CD8-positive, alpha-beta memory T cell (primary cell): ENCODE data around the gene AKT1S1. TPM values are rescaled to one million over a fixed set of nuclear protein-coding genes. Genes with fewer than 3 reads are reported as not detected.

Source experiments
- CTCF ChIA-PET: fragments of 350-600 bp; sonication (Branson Sonifier 250); formaldehyde crosslinking; loops from one replicate; lab custom pipeline; 2021; ENCODE audit warnings: antibody characterized with exemption; lab: Charles Lee
- POLR2A ChIA-PET: fragments of 350-600 bp; sonication (Branson Sonifier 250); formaldehyde crosslinking; loops from one replicate; lab custom pipeline; 2021; ENCODE audit warnings: antibody characterized with exemption; lab: Charles Lee
- DNase-seq, 5 donors: peaks; one replicate each; pipeline versions ENCODE4 v3.0.0 to v3.0.0-alpha.2; 2020 to 2022; ENCODE audit warnings: mixed read lengths in 1 of 5
- H3K27ac ChIP-seq: one replicate; pipeline ENCODE4 v1.7.0; 2013; ENCODE audit warnings: low read depth, mild to moderate bottlenecking, low read length, moderate library complexity
- H3K27me3 ChIP-seq: 2 replicates; pipeline ENCODE4 v1.7.0; 2013; ENCODE audit warnings: low read length, mild to moderate bottlenecking; ENCODE audit not compliant: insufficient read depth, poor library complexity, severe bottlenecking
- H3K36me3 ChIP-seq: 2 replicates; pipeline ENCODE4 v1.7.0; 2013; ENCODE audit warnings: mild to moderate bottlenecking, low read length, moderate library complexity; ENCODE audit not compliant: insufficient read depth
- H3K4me1 ChIP-seq: 2 replicates; pipeline ENCODE4 v1.7.0; 2013; ENCODE audit warnings: mild to moderate bottlenecking, low read length, moderate library complexity; ENCODE audit not compliant: insufficient read depth
- H3K4me3 ChIP-seq: 2 replicates; pipeline ENCODE4 v1.7.0; 2013; ENCODE audit warnings: mild to moderate bottlenecking, low read length
- H3K9me3 ChIP-seq: 2 replicates; pipeline ENCODE4 v1.7.0; 2013; ENCODE audit warnings: mild to moderate bottlenecking, low read length
- H3K27ac Mint-ChIP-seq, 8 donors: one replicate each; pipeline ENCODE4 v1.8.0; 2020 to 2021; ENCODE audit warnings: mixed read lengths in 8 of 8, mild to moderate bottlenecking in 6 of 8, inconsistent platforms in 3 of 8, moderate library complexity in 3 of 8
- H3K27me3 Mint-ChIP-seq, 2 donors: one replicate each; pipeline ENCODE4 v1.8.0; 2020 to 2021; ENCODE audit warnings: mixed read lengths in 2 of 2, mild to moderate bottlenecking in 1 of 2, moderate library complexity in 1 of 2
- H3K36me3 Mint-ChIP-seq, 3 donors: one replicate each; pipeline ENCODE4 v1.8.0; 2020 to 2021; ENCODE audit warnings: mixed read lengths in 3 of 3, inconsistent platforms in 1 of 3, mild to moderate bottlenecking in 1 of 3
- H3K4me1 Mint-ChIP-seq, 3 donors: one replicate each; pipeline ENCODE4 v1.8.0; 2020 to 2021; ENCODE audit warnings: mixed read lengths in 3 of 3, inconsistent platforms in 1 of 3, mild to moderate bottlenecking in 1 of 3
- H3K4me3 Mint-ChIP-seq, 7 donors: one replicate each; pipeline ENCODE4 v1.8.0; 2020 to 2021; ENCODE audit warnings: mixed read lengths in 7 of 7, mild to moderate bottlenecking in 6 of 7, moderate library complexity in 4 of 7, inconsistent platforms in 2 of 7
- H3K9me3 Mint-ChIP-seq, 5 donors: one replicate each; pipeline ENCODE4 v1.8.0; 2020 to 2022; ENCODE audit warnings: mixed read lengths in 5 of 5, mild to moderate bottlenecking in 3 of 5, moderate library complexity in 2 of 5, inconsistent platforms in 1 of 5
- polyA plus RNA-seq: library from polyadenylated mRNA; unstranded; fragments of 300-500 nt; fragmentation: Illumina TruSeq; gene quantifications from one replicate; pipeline ENCODE4 v1.2.3, GENCODE V29; 2021
- total RNA-seq, 2 experiments: library from RNA; stranded (reverse); gene quantifications; one replicate each; pipeline ENCODE4 v1.2.3, GENCODE V29; 2021

AKT1S1 gene
- total and polyA plus RNA-seq, 3 experiments from 2014 or later, result 4.7 to 33.6 (median 32.8) TPM

- ChIA-PET POLR2A (interaction anchor here (0.6 to 2.4 kb wide), 6 partner anchors 15 to 210 kb away, joined by 3 to 20 read pairs (median 12); partner anchors contain the start of genes AKT1S1, MED25, PNKP and SCAF1), CTCF (interaction anchor here (1.5 kb wide), 1 partner anchor 39 kb away, joined by 3 read pairs; no protein-coding TSS in a partner anchor)
- peaks cover 0 to 4% of the 10 kb centered on the region in 2 donors for H3K27me3 Mint-ChIP-seq
- no peaks in the 10 kb centered on the region for H3K9me3 Mint-ChIP-seq
- DNase-seq, result peak in 4 of 5 donors; percentile 21 to 60 (median 32)
- Histone ChIP-seq H3K27ac (no peak overlapping the region), H3K4me3 (peak overlapping the region; percentile 67), H3K9me3 (no peaks in the 10 kb centered on the region), H3K4me1 (peaks cover 30% of the 10 kb centered on the region), H3K27me3 (no peaks in the 10 kb centered on the region), H3K36me3 (no peaks in the 10 kb centered on the region)
- H3K36me3 Mint-ChIP-seq, result peaks cover 0 to 26% (median 0%) of the 10 kb centered on the region in 3 donors
- H3K4me1 Mint-ChIP-seq, result peaks cover 38 to 54% (median 40%) of the 10 kb centered on the region in 3 donors
- H3K4me3 Mint-ChIP-seq, result peak overlapping the region; percentile 76 to 93 (median 87)
- H3K27ac Mint-ChIP-seq, result peak overlapping the region; percentile 55 to 94 (median 91)
These were observed 25.5 kb downstream of the AKT1S1 start for GRCh38 chr19:49851456-49852259.

GRCh38 chr19:49850487-49851342 lies 26.4 kb downstream of the AKT1S1 start, which contains the start of gene PTOV1:
TSS of gene PTOV1 (plus strand) at chr19:49851159.
- H3K36me3 ChIP-seq, result no peaks in the 10 kb centered on the region
- Mint-ChIP-seq H3K4me1 (peaks cover 38 to 53% (median 40%) of the 10 kb centered on the region in 3 donors), H3K27me3 (peaks cover 0 to 4% of the 10 kb centered on the region in 2 donors), H3K36me3 (peaks cover 0 to 19% (median 0%) of the 10 kb centered on the region in 3 donors), H3K9me3 (no peaks in the 10 kb centered on the region), H3K4me3 (peak within 1 kb of the TSS; percentile 90 to 99 (median 95)), H3K27ac (peak within 1 kb of the TSS; percentile 95 to 99 (median 98))
- peak within 1 kb of the TSS; percentile 95 for H3K27ac ChIP-seq
- DNase-seq, result peak; percentile 84 to 90 (median 85)
- H3K4me1 ChIP-seq, result peaks cover 30% of the 10 kb centered on the region
- peak within 1 kb of the TSS; percentile 79 for H3K4me3 ChIP-seq
- H3K9me3 ChIP-seq, result no peaks in the 10 kb centered on the region
- POLR2A ChIA-PET, result interaction anchor here (0.6 to 2.3 kb wide), 12 partner anchors 8 to 1647 kb away, joined by 3 to 20 read pairs (median 5); partner anchors contain the start of genes AKT1S1, ATF5, FUZ and MED25
- CTCF ChIA-PET, result interaction anchor here (0.7 to 1.5 kb wide), 7 partner anchors 11 to 40 kb away, joined by 3 to 8 read pairs (median 3); partner anchors contain the start of genes AKT1S1, FUZ and MED25
- H3K27me3 ChIP-seq, result no peaks in the 10 kb centered on the region

GRCh38 chr19:49850221-49850486 lies 27.0 kb downstream of the AKT1S1 start:
- Histone ChIP-seq H3K27me3 (no peaks in the 10 kb centered on the region), H3K9me3 (no peaks in the 10 kb centered on the region), H3K27ac (peak overlapping the region; percentile 95), H3K4me1 (peaks cover 30% of the 10 kb centered on the region), H3K36me3 (no peaks in the 10 kb centered on the region), H3K4me3 (peak overlapping the region; percentile 79)
- CTCF ChIA-PET, result interaction anchor here (0.7 to 1.5 kb wide), 6 partner anchors 11 to 37 kb away, joined by 3 to 8 read pairs (median 3); partner anchors contain the start of genes AKT1S1, FUZ and MED25
- Mint-ChIP-seq H3K4me3 (peak overlapping the region; percentile 90 to 99 (median 95)), H3K4me1 (peaks cover 38 to 48% (median 38%) of the 10 kb centered on the region in 3 donors), H3K27me3 (peaks cover 0 to 4% of the 10 kb centered on the region in 2 donors), H3K27ac (peak overlapping the region in 7 of 8 donors; percentile 95 to 99 (median 98)), H3K36me3 (peaks cover 0 to 13% (median 0%) of the 10 kb centered on the region in 3 donors), H3K9me3 (no peaks in the 10 kb centered on the region)
- no peak for DNase-seq
- POLR2A ChIA-PET, result interaction anchor here (0.6 to 2.3 kb wide), 10 partner anchors 9 to 1646 kb away, joined by 3 to 20 read pairs (median 6); partner anchors contain the start of genes AKT1S1, ATF5, FUZ and MED25

GRCh38 chr19:49849433-49850220 lies 27.5 kb downstream of the AKT1S1 start:
- Mint-ChIP-seq H3K27me3 (peaks cover 0 to 4% of the 10 kb centered on the region in 2 donors), H3K4me3 (peak overlapping the region; percentile 90 to 99 (median 95)), H3K9me3 (no peaks in the 10 kb centered on the region), H3K36me3 (peaks cover 0 to 10% (median 0%) of the 10 kb centered on the region in 3 donors), H3K27ac (peak overlapping the region in 7 of 8 donors; percentile 95 to 99 (median 98)), H3K4me1 (peaks cover 38 to 48% (median 38%) of the 10 kb centered on the region in 3 donors)
- DNase-seq, result no peak
- ChIA-PET POLR2A (interaction anchor here (0.7 to 2.3 kb wide), 6 partner anchors 10 to 1646 kb away, joined by 3 to 13 read pairs (median 6); partner anchors contain the start of genes AKT1S1, FUZ, MED25 and TBC1D17), CTCF (interaction anchor here (0.7 to 1.5 kb wide), 7 partner anchors 10 to 132 kb away, joined by 3 to 8 read pairs (median 3); partner anchors contain the start of genes AKT1S1, FUZ and MED25)
- Histone ChIP-seq H3K4me1 (peaks cover 30% of the 10 kb centered on the region), H3K9me3 (no peaks in the 10 kb centered on the region), H3K27ac (peak overlapping the region; percentile 95), H3K27me3 (no peaks in the 10 kb centered on the region), H3K4me3 (peak overlapping the region; percentile 79), H3K36me3 (no peaks in the 10 kb centered on the region)

GRCh38 chr19:49848938-49849337 lies 28.2 kb downstream of the AKT1S1 start:
- no peaks in the 10 kb centered on the region for H3K36me3 ChIP-seq
- H3K4me1 Mint-ChIP-seq, result peaks cover 38 to 48% (median 38%) of the 10 kb centered on the region in 3 donors
- H3K4me1 ChIP-seq, result peaks cover 30% of the 10 kb centered on the region
- no peaks in the 10 kb centered on the region for H3K9me3 Mint-ChIP-seq
- no peak overlapping the region for H3K4me3 ChIP-seq
- peaks cover 0 to 4% of the 10 kb centered on the region in 2 donors for H3K27me3 Mint-ChIP-seq
- H3K27ac ChIP-seq, result no peak overlapping the region
- POLR2A ChIA-PET, result interaction anchor here (1.1 kb wide), 1 partner anchor 21 kb away, joined by 4 read pairs; no protein-coding TSS in a partner anchor
- no peak for DNase-seq
- H3K27me3 ChIP-seq, result no peaks in the 10 kb centered on the region
- H3K36me3 Mint-ChIP-seq, result peaks cover 0 to 10% (median 0%) of the 10 kb centered on the region in 3 donors
- CTCF ChIA-PET, result interaction anchor here (0.9 kb wide), 1 partner anchor 131 kb away, joined by 3 read pairs; no protein-coding TSS in a partner anchor
- peak overlapping the region in 5 of 7 donors; percentile 4 to 95 (median 57) for H3K4me3 Mint-ChIP-seq
- no peaks in the 10 kb centered on the region for H3K9me3 ChIP-seq
- peak overlapping the region in 3 of 8 donors; percentile 22 to 90 (median 89) for H3K27ac Mint-ChIP-seq

GRCh38 chr19:49847731-49848696 lies 29.1 kb downstream of the AKT1S1 start:
- POLR2A ChIA-PET, result interaction anchor here (0.6 to 1.1 kb wide), 2 partner anchors 21 to 27 kb away, joined by 4 read pairs; no protein-coding TSS in a partner anchor
- CTCF ChIA-PET, result interaction anchor here (0.5 to 0.9 kb wide), 2 partner anchors 17 to 130 kb away, joined by 3 read pairs; no protein-coding TSS in a partner anchor
- H3K36me3 Mint-ChIP-seq, result peaks cover 0 to 10% (median 0%) of the 10 kb centered on the region in 3 donors
- Histone ChIP-seq H3K9me3 (no peaks in the 10 kb centered on the region), H3K4me1 (peaks cover 27% of the 10 kb centered on the region), H3K4me3 (no peak overlapping the region), H3K27ac (peak overlapping the region; percentile 12), H3K27me3 (no peaks in the 10 kb centered on the region), H3K36me3 (no peaks in the 10 kb centered on the region)
- peaks cover 0 to 4% of the 10 kb centered on the region in 2 donors for H3K27me3 Mint-ChIP-seq
- H3K4me3 Mint-ChIP-seq, result peak overlapping the region in 4 of 7 donors; percentile 6 to 87 (median 32)
- peak overlapping the region in 3 of 8 donors; percentile 25 to 89 (median 54) for H3K27ac Mint-ChIP-seq
- no peak for DNase-seq
- no peaks in the 10 kb centered on the region for H3K9me3 Mint-ChIP-seq
- H3K4me1 Mint-ChIP-seq, result peaks cover 32 to 42% (median 34%) of the 10 kb centered on the region in 3 donors
